GM12878 (cell line): Measurements from ENCODE around the gene PFDN4. TPM values are rescaled to one million over a fixed set of nuclear protein-coding genes. Genes with fewer than 3 reads are reported as not detected.

ENCODE experiments used
- ATAC-seq: fragments of 200-7000 bp; cut with Tn5 transposase; 3 replicates; pipeline ENCODE4 v1.9.1; 2020; ENCODE audit warnings: mild to moderate bottlenecking, moderate library complexity
- BruUV-seq: library from RNA; stranded (reverse); fragments of 400-500 nt; replicated peaks from 2 replicates; lab custom pipeline; 2021; lab: Mats Ljungman, UMichigan
- CTCF ChIA-PET: fragments of 300-600 bp; sonication (Branson Sonifier 250); formaldehyde crosslinking; extraction: SDS; loops from one replicate; lab custom pipeline; 2021; ENCODE audit warnings: inconsistent platforms; lab: Yijun Ruan, JAX
- POLR2A ChIA-PET: fragments of 350-600 bp; formaldehyde crosslinking; extraction: SDS; loops from one replicate; lab custom pipeline; 2021; ENCODE audit warnings: inconsistent platforms; lab: Charles Lee
- RAD21 ChIA-PET: fragments of 300-600 bp; sonication (Branson Sonifier 250); formaldehyde crosslinking; loops from one replicate; lab custom pipeline; 2023; ENCODE audit warnings: antibody characterized with exemption; ENCODE audit not compliant: unreplicated experiment; lab: Charles Lee
- SMC1A ChIA-PET: fragments of 300-600 bp; sonication (Branson Sonifier 250); formaldehyde crosslinking; loops from one replicate; lab custom pipeline; 2023; ENCODE audit not compliant: unreplicated experiment, uncharacterized antibody; lab: Charles Lee
- DNase-seq: peaks from one replicate; pipeline ENCODE4 v3.0.0-alpha.2; 2011; ENCODE audit warnings: low read depth, low spot score
- FAIRE-seq: peaks from 3 replicates; lab custom pipeline; 2011; peaks lifted over from hg19 to GRCh38; lab: Jason Lieb, UNC
- H2AFZ ChIP-seq: 2 replicates; pipeline ENCODE4 v1.6.0; 2011; ENCODE audit warnings: low read depth, low read length, control low read depth; ENCODE audit not compliant: control insufficient read depth
- H3K27ac ChIP-seq: 2 replicates; pipeline ENCODE4 v1.5.1; 2011; ENCODE audit warnings: control low read depth; ENCODE audit not compliant: control insufficient read depth, insufficient read depth
- H3K27me3 ChIP-seq, 2 experiments: replicated peaks in 1 of 2; 2 replicates each; pipeline versions ENCODE4 v1.6.0 to v1.6.1; 2011; ENCODE audit warnings: low read length in 1 of 2; ENCODE audit not compliant: control insufficient read depth in 2 of 2, insufficient read depth in 2 of 2
- H3K36me3 ChIP-seq, 2 experiments: 2 replicates each; pipeline ENCODE4 v1.5.1; 2011; ENCODE audit warnings: low read length in 1 of 2; ENCODE audit not compliant: control insufficient read depth in 2 of 2, insufficient read depth in 2 of 2
- H3K4me1 ChIP-seq: 2 replicates; pipeline ENCODE4 v1.6.1; 2011; ENCODE audit warnings: mild to moderate bottlenecking, low read length, moderate library complexity, mixed read lengths; ENCODE audit not compliant: control insufficient read depth, insufficient read depth
- H3K4me2 ChIP-seq: 2 replicates; pipeline ENCODE4 v1.6.0; 2011; ENCODE audit warnings: control low read depth; ENCODE audit not compliant: control insufficient read depth, insufficient read depth
- H3K4me3 ChIP-seq: fragments of 200-600 bp; sonication (generic); 2 replicates; pipeline ENCODE4 v1.5.1; 2016
- H3K79me2 ChIP-seq: 2 replicates; pipeline ENCODE4 v1.6.0; 2011; ENCODE audit warnings: low read length; ENCODE audit not compliant: control insufficient read depth, insufficient read depth
- H3K9ac ChIP-seq: 2 replicates; pipeline ENCODE4 v1.8.0; 2011; ENCODE audit warnings: low read length, control low read depth, mixed read lengths; ENCODE audit not compliant: control insufficient read depth, insufficient read depth
- H3K9me3 ChIP-seq: replicated peaks from 3 replicates; pipeline ENCODE4 v1.5.1; 2011; ENCODE audit warnings: mild to moderate bottlenecking, low read length; ENCODE audit not compliant: control insufficient read depth, insufficient read depth
- H4K20me1 ChIP-seq: 2 replicates; pipeline ENCODE4 v1.6.0; 2011; ENCODE audit not compliant: control insufficient read depth, insufficient read depth
- NFXL1 ChIP-seq: fragments of 450-650 bp; IDR thresholded peaks from 2 replicates; pipeline ENCODE4 v1.6.1; 2017; ENCODE audit warnings: antibody characterized with exemption, mild to moderate bottlenecking, borderline replicate concordance
- WGBS: methylation state at CpG from one replicate; pipeline ENCODE4 v1.1.6; 2016; ENCODE audit warnings: low lambda C conversion rate; ENCODE audit not compliant: insufficient replicate concordance, insufficient coverage; ENCODE audit errors: missing lambda C conversion rate; 5-methylcytosine and 5-hydroxymethylcytosine counted together
- in situ Hi-C: fragments of 300-500 bp; cut with MboI; formaldehyde crosslinking; loops from 9 replicates; pipeline ENCODE4 v1.14.3; 2018; ENCODE audit warnings: mixed read lengths
- intact Hi-C: fragments of 100-400 bp; cut with micrococcal nuclease; formaldehyde crosslinking; loops from one replicate; pipeline ENCODE4 v1.14.2; 2022; ENCODE audit not compliant: unreplicated experiment
- polyA plus RNA-seq, 11 experiments: library from polyadenylated mRNA; depleted of rRNA in 4 of 11; unstranded in 6 of 11; stranded (reverse) in 5 of 11; fragments of >200 nt; fragmentation: Nextera tagmentation in 4 of 11; fragmentation: Illumina TruSeq in 1 of 11; extraction: Ambion mirVana in 4 of 11; extraction: Trizol in 1 of 11; gene quantifications; 1 replicate in 1 of 11; 2 replicates in 10 of 11; pipeline versions ENCODE4 v1.2.1 to v1.2.3, GENCODE V29; 2011 to 2016; ENCODE audit warnings: inconsistent platforms in 2 of 11, missing spikeins in 2 of 11, low read depth in 1 of 11
- total RNA-seq, 4 experiments: library from RNA; depleted of rRNA in 3 of 4; stranded (reverse); fragments of >200 nt in 3 of 4; fragmentation: Illumina TruSeq in 1 of 4; extraction: Trizol in 1 of 4; gene quantifications; 2 replicates each; pipeline versions ENCODE4 v1.2.1 to v1.2.3, GENCODE V29; 2013 to 2021
- TF ChIP-seq, protein P1 (sequence below): fragments of 450-650 bp; IDR thresholded peaks from 2 replicates; pipeline ENCODE4 v1.6.1; 2017; ENCODE audit warnings: mild to moderate bottlenecking, moderate library complexity

The PFDN4 gene
- total and polyA plus RNA-seq, 10 of the 15 experiments (the other 5 are each of a cell fraction or from before 2014, with no cell fraction given), result 36.9 to 136 (median 82.8) TPM

DNA sequence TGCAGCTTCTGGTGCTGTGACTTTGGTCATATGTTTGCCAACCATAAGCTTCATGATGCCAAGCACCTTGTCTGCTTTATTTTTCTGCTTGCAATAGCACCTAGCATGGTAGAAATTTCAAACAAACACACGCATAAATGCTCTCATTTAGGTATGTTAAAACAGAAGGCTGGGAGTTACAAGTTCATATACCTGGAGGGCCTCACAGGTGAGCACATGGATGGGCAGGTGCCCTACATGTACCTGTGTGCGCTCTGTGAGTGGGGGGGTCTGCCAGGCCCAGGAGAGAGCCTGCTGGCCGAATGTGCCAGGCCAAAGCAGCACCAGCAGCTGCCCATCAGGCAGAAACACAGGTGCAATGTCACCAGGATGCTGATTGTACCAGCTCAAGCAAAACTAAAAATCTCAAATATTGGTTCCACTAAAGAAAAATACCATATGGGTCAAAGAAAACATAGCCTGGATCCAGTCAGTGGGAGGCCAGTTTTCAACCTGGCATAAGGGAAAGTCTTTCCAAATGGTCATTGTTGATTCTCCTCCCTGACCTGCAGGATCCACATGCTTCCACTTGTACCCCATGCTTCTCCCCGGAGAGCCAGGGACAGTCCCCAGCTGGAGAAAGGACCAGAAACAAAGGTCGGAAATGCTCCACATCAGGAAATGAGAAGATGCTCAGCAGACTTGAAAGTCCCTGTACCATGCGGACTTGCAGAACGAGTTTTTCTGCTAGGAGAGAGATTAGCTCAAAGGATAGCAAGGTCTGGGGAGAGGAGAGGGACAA, 7.2 kb upstream of the PFDN4 start:
- Histone ChIP-seq H2AFZ (no peak overlapping the region), H3K4me2 (no peak overlapping the region), H3K79me2 (no peaks in the 10 kb centered on the region), H3K27ac (no peak overlapping the region), H3K9ac (no peak overlapping the region), H4K20me1 (no peaks in the 10 kb centered on the region), H3K27me3 (no peaks in the 10 kb centered on the region), H3K36me3 (no peaks in the 10 kb centered on the region), H3K4me3 (no peak overlapping the region), H3K9me3 (no peaks in the 10 kb centered on the region), H3K4me1 (peaks cover 7% of the 10 kb centered on the region)
- SMC1A ChIA-PET, result interaction anchor here (0.7 to 5.5 kb wide), 13 partner anchors 8 to 447 kb away, joined by 3 to 78 read pairs (median 5); partner anchors contain the start of gene PFDN4
- TF ChIP-seq NFXL1, result 0 out of 2 replicates have a peak, but pooled peaks have one; percentile 46
- TF ChIP-seq, protein P1, sequence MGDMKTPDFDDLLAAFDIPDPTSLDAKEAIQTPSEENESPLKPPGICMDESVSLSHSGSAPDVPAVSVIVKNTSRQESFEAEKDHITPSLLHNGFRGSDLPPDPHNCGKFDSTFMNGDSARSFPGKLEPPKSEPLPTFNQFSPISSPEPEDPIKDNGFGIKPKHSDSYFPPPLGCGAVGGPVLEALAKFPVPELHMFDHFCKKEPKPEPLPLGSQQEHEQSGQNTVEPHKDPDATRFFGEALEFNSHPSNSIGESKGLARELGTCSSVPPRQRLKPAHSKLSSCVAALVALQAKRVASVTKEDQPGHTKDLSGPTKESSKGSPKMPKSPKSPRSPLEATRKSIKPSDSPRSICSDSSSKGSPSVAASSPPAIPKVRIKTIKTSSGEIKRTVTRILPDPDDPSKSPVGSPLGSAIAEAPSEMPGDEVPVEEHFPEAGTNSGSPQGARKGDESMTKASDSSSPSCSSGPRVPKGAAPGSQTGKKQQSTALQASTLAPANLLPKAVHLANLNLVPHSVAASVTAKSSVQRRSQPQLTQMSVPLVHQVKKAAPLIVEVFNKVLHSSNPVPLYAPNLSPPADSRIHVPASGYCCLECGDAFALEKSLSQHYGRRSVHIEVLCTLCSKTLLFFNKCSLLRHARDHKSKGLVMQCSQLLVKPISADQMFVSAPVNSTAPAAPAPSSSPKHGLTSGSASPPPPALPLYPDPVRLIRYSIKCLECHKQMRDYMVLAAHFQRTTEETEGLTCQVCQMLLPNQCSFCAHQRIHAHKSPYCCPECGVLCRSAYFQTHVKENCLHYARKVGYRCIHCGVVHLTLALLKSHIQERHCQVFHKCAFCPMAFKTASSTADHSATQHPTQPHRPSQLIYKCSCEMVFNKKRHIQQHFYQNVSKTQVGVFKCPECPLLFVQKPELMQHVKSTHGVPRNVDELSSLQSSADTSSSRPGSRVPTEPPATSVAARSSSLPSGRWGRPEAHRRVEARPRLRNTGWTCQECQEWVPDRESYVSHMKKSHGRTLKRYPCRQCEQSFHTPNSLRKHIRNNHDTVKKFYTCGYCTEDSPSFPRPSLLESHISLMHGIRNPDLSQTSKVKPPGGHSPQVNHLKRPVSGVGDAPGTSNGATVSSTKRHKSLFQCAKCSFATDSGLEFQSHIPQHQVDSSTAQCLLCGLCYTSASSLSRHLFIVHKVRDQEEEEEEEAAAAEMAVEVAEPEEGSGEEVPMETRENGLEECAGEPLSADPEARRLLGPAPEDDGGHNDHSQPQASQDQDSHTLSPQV, result no peak
- WGBS, result 37% methylated on average over 7 of the region's 7 CpGs
- FAIRE-seq, result no peak
- CTCF ChIA-PET, result interaction anchor here (0.6 to 7.5 kb wide), 24 partner anchors 8 to 985 kb away, joined by 3 to 153 read pairs (median 4); partner anchors contain the start of gene PFDN4
- no peak for ATAC-seq
- BruUV-seq, result no TSS peak
- no peak for DNase-seq
- RAD21 ChIA-PET, result interaction anchor here (1.0 to 1.7 kb wide), 5 partner anchors 95 to 653 kb away, joined by 3 to 9 read pairs (median 3); no protein-coding TSS in a partner anchor
- intact Hi-C loops, result no loop called here
- in situ Hi-C loops, result loop anchor here (10.0 kb wide), 1 partner anchor 626 kb away; no protein-coding TSS in a partner anchor
- POLR2A ChIA-PET, result no interaction called here
